Kidney glomerular epithelial cell (primary cell): Measurements from ENCODE around the gene SEPTIN1.

Source experiments
- DNase-seq: peaks from one replicate; lab custom pipeline; 2025; lab: John Stamatoyannopoulos, UW

The SEPTIN1 gene

GRCh38 chr16:30382111-30382881 lies at the start of gene SEPTIN1:
Gene SEPTIN1, minus strand, starts transcription at chr16:30382561. Its CDS starts 19 bp downstream, at chr16:30382542.
- DNase-seq, result no peak

- no peak for DNase-seq
Observed at GRCh38 chr16:30430428-30430970, 48.1 kb upstream of the SEPTIN1 start.

- DNase-seq, result peak; percentile 99
Observed at GRCh38 chr16:30429678-30430427, 47.5 kb upstream of the SEPTIN1 start, which contains the start of gene DCTPP1. Gene DCTPP1, minus strand, starts transcription at chr16:30430030. Its CDS starts 50 bp downstream, at chr16:30429980.

- peak; percentile 36 for DNase-seq
Observed at GRCh38 chr16:30429418-30429677, 47.0 kb upstream of the SEPTIN1 start.

DNA sequence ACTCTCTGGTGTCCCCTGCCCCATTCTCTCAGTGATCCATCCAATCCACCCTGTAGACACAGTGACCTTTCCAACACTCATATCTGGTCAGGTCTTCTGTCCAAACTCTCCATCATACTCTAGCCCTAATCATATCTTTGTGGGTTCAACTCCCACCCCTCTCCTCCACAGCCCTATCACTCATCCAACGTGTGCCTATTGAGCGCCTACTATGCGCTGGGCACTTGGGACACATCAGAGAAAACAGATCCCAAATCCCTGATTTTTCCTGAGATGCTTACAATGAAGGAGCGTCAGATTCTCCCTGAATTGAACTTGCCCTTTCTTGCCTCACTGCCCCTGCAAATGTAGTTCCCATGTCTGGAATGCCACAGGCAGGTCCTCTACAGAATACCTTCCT lies 45.7 kb upstream of the SEPTIN1 start:
- no peak for DNase-seq

DNA sequence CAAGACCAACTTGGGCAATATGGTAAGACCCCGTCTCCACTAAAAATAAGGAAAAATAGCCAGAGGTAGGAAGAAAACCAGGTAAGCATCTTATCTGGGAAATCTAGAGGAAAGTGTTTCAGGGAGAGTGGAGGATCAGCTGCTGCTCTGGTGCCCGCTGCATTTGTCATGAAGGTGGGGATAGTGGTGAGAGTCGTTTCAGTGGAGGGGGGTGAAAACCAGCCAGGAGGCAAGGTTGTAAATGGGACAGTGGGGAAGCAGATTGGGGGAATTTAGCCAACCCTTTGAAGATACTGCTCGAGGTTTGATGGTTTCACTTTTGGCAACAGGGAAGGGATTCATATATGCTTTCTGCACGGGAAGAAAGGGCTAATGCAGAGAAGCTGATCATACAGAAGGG lies 38.6 kb upstream of the SEPTIN1 start:
- DNase-seq, result no peak

- no peak for DNase-seq
Observed at GRCh38 chr16:30418350-30419181, 36.2 kb upstream of the SEPTIN1 start.

GRCh38 chr16:30417529-30418349 lies 35.4 kb upstream of the SEPTIN1 start:
- DNase-seq, result peak; percentile 64

DNA sequence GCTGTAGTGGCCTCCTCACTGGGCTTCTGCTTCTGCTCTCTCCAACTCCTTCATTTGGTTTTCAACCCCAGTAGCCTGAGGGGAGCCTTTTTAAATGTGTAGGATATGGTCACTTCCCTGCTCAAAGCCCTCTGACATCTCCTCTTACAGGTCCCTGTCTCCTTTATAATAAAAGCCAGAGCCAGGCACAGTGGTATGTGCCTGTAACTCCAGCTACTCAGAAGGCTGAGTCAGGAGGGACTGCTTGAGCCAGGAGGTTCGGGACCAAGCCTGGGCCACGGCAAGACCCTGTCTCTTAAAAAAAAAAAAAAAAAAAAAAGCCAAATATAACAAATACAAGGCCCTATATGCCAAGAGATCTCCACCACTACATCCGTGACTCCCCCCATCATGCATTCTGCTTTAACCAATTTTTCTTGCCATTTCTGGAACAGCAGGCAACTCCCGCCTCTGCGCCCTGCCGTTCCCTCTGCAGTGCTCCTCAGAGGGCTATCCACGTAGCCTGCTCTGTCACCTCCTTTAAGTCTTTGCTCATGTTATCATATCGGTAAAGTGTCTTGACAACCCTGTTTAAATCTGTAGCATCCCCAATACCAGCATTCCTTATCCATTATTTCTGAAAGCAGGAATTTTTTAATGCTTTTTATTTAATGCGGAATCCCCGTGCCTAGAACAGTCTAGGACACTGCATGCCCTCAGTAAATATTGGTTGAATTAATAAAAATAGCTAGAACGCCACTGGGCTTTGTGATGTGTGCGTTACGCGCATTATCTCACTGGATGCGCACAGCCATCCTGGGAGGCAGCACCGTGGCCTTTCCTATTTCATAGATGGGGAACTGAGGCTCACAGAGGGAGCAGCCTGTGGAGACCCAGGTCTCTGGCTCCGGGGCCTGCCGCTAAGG lies 34.5 kb upstream of the SEPTIN1 start:
- DNase-seq, result no peak

GRCh38 chr16:30416047-30416603 lies 33.8 kb upstream of the SEPTIN1 start:
- DNase-seq, result no peak

DNA sequence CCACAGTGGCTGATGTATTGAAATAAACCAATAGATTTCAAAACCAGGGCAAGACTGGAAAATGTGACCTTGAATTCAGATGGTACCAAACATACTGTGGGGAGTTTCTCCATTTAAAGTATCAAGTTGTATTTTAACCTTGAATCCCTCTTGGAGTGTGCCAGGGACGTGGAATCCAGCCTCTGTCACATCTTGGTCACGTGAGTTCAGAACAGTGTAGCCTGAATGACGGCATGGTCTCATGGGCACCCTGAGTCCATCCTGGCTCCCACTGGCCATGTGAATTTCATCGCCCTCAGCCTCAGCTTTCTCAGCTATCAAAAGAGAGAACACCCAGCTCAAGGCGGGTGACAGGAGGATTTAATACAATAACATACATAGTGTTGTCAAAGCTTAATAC lies 31.8 kb upstream of the SEPTIN1 start:
- DNase-seq, result no peak

- DNase-seq, result no peak
Observed at GRCh38 chr16:30413112-30413806, 30.9 kb upstream of the SEPTIN1 start.

GRCh38 chr16:30409125-30410060 lies 27.0 kb upstream of the SEPTIN1 start:
- DNase-seq, result peak; percentile 65

DNA sequence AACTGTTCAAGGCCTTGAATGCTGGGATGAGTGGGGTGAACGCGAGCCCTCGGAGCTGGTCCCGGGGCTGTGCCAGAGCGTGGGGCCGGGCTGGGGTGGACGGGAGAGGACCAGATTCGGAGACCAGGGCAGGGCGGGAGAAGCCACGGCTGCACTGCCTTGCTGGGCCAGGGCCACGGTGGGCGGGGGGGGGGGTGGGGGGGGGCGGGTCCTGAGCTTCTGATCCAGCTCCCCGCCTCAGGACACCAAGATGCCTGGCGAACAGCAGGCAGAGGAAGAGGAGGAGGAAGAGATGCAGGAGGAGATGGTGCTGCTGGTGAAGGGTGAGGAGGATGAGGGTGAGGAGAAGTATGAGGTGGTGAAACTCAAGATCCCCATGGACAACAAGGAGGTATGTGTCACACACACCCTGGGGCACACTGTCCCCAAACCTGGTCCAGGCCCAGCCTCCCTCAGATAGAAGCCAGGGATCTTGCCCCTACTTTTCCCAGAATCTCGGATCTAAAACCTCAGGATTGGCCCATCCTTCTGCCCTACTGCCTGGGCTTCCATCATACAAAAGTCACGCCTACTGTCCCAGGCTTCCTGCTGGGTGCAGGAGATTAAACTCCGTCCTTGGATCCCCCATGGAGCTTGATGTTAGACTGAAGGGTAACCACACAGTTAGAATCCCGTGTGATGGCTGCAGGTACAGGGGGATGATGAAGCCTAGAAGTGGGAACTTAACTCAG lies 25.6 kb upstream of the SEPTIN1 start:
- DNase-seq, result no peak

DNA sequence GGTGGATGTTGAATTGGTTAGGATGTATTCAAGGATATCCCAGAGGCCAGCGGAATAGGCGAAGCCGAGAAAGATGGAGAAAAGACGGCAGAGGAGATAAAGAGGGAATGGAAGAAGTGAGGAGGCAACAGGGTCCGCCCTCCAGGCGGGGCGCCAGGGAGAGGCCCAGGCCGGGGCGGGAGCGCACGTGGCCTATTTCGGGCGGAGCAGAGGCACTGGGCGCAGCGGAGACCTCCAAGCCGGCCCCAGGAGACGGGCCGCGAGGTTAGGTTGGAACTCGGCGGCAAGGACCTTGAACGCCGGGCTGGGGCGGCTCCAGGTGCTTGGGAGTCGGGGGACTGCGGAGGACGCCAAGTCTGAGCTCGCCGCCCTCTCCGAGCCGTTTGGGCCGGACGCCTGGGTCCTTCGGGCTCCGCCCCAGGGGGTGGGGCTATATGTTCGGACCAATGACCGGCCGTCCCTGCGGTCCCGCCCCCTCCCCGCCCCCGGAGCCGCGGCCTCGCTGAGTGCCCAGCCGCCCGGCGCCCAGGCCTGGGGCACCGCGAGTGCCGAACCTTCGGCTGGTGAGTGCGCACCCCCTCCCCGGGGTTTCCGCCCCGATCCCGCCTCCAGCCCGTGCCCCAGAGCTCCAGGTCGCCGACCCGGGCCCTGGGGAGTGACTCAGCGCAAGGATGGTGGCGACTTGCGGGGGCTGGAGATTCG lies 24.9 kb upstream of the SEPTIN1 start, which contains the start of gene ZNF771:
TSS of gene ZNF771 (plus strand) at position 505 of the 702 bp plus-strand sequence. CDS start 448 bp downstream, outside the sequence.
- DNase-seq, result peak; percentile 81

- no peak for DNase-seq
Observed at GRCh38 chr16:30406795-30407101, 24.4 kb upstream of the SEPTIN1 start.
